Subcutaneous adipose tissue (tissue), 4 donors: Measurements from ENCODE around the gene TYROBP. TPM values are rescaled to one million over a fixed set of nuclear protein-coding genes. Genes with fewer than 3 reads are reported as not detected.

Experiments used
- CTCF ChIP-seq: fragments of 450-650 bp; IDR thresholded peaks from one replicate; pipeline ENCODE4 v1.5.1; 2016; ENCODE audit warnings: low read depth, mild to moderate bottlenecking, control low read depth, antibody characterized with exemption, moderate library complexity
- total RNA-seq, 4 donors: library from RNA; depleted of rRNA; stranded (reverse); fragments of >200 nt; gene quantifications; one replicate each; pipeline ENCODE4 v1.1.0, GENCODE V29; 2016

The TYROBP gene
- total RNA-seq, 4 donors from 2014 or later, result 99.8 to 1,341 (median 209) TPM

GRCh38 chr19:35897706-35898451 lies 10.2 kb downstream of the TYROBP start:
- no peak for TF ChIP-seq CTCF

- no peak for TF ChIP-seq CTCF
Measured at GRCh38 chr19:35896643-35897040, 11.5 kb downstream of the TYROBP start.

- no peak for TF ChIP-seq CTCF
Measured at GRCh38 chr19:35895911-35896642, 12.0 kb downstream of the TYROBP start.

- TF ChIP-seq CTCF, result no peak
Measured at GRCh38 chr19:35894342-35894741, 13.8 kb downstream of the TYROBP start.

- no peak for TF ChIP-seq CTCF
Measured at GRCh38 chr19:35890113-35890650, 17.9 kb downstream of the TYROBP start.

- no peak for TF ChIP-seq CTCF
Measured at GRCh38 chr19:35889370-35890112, 18.6 kb downstream of the TYROBP start.

- TF ChIP-seq CTCF, result no peak
Measured at GRCh38 chr19:35888398-35888797, 19.7 kb downstream of the TYROBP start.
